Astrocyte (in vitro differentiated cells and primary cell): Measurements from ENCODE around the gene MAPKAPK2. TPM values are rescaled to one million over a fixed set of nuclear protein-coding genes. Genes with fewer than 3 reads are reported as not detected.

Experiments
- DNase-seq: peaks from one replicate; pipeline ENCODE4 v3.0.0-alpha.2; 2010; ENCODE audit warnings: low read depth
- FAIRE-seq: peaks from 2 replicates; lab custom pipeline; 2011; peaks lifted over from hg19 to GRCh38; lab: Jason Lieb, UNC
- H2AFZ ChIP-seq: 2 replicates; pipeline ENCODE4 v1.6.0; 2012; ENCODE audit warnings: low read depth, low read length, inconsistent platforms
- H3K27ac ChIP-seq: 2 replicates; pipeline ENCODE4 v1.5.1; 2011; ENCODE audit warnings: low read depth, low read length, inconsistent platforms
- H3K27me3 ChIP-seq: 2 replicates; pipeline ENCODE4 v1.6.0; 2011; ENCODE audit warnings: low read length, inconsistent platforms; ENCODE audit not compliant: insufficient read depth
- H3K36me3 ChIP-seq: 2 replicates; pipeline ENCODE4 v1.5.1; 2011; ENCODE audit warnings: low read length, inconsistent platforms; ENCODE audit not compliant: insufficient read depth
- H3K4me1 ChIP-seq: 2 replicates; pipeline ENCODE4 v1.5.1; 2011; ENCODE audit warnings: low read length, inconsistent platforms; ENCODE audit not compliant: insufficient read depth
- H3K4me2 ChIP-seq: 2 replicates; pipeline ENCODE4 v1.6.0; 2012; ENCODE audit warnings: low read length, inconsistent platforms
- H3K4me3 ChIP-seq: 2 replicates; pipeline ENCODE4 v1.5.1; 2011; ENCODE audit warnings: low read depth, mild to moderate bottlenecking, low read length, inconsistent platforms; ENCODE audit not compliant: insufficient read depth
- H3K79me2 ChIP-seq: 2 replicates; pipeline ENCODE4 v1.6.0; 2012; ENCODE audit warnings: mild to moderate bottlenecking, low read length, inconsistent platforms; ENCODE audit not compliant: insufficient read depth
- H3K9ac ChIP-seq: 2 replicates; pipeline ENCODE4 v1.6.0; 2012; ENCODE audit warnings: mild to moderate bottlenecking, low read length, inconsistent platforms
- H3K9me3 ChIP-seq: 2 replicates; pipeline ENCODE4 v1.5.1; 2012; ENCODE audit warnings: low read depth, mild to moderate bottlenecking, low read length, inconsistent platforms; ENCODE audit not compliant: insufficient read depth
- H4K20me1 ChIP-seq: 2 replicates; pipeline ENCODE4 v1.6.0; 2012; ENCODE audit warnings: low read length, inconsistent platforms; ENCODE audit not compliant: insufficient read depth
- H3K27ac Mint-ChIP-seq: one replicate; pipeline ENCODE4 v1.8.0; 2021; ENCODE audit warnings: mild to moderate bottlenecking, mixed read lengths; ENCODE audit not compliant: unreplicated experiment
- H3K27me3 Mint-ChIP-seq: one replicate; pipeline ENCODE4 v1.8.0; 2021; ENCODE audit warnings: low read depth, mixed read lengths; ENCODE audit not compliant: unreplicated experiment
- H3K36me3 Mint-ChIP-seq: one replicate; pipeline ENCODE4 v1.8.0; 2021; ENCODE audit warnings: low read depth, mixed read lengths; ENCODE audit not compliant: unreplicated experiment
- H3K4me1 Mint-ChIP-seq: one replicate; pipeline ENCODE4 v1.8.0; 2021; ENCODE audit warnings: low read depth, mixed read lengths; ENCODE audit not compliant: unreplicated experiment
- H3K4me3 Mint-ChIP-seq: one replicate; pipeline ENCODE4 v1.8.0; 2021; ENCODE audit warnings: mild to moderate bottlenecking, moderate library complexity, mixed read lengths; ENCODE audit not compliant: unreplicated experiment
- H3K9me3 Mint-ChIP-seq: one replicate; pipeline ENCODE4 v1.8.0; 2021; ENCODE audit warnings: mild to moderate bottlenecking, mixed read lengths; ENCODE audit not compliant: unreplicated experiment
- CTCF ChIP-seq: IDR thresholded peaks from 2 replicates; pipeline ENCODE4 v1.5.1; 2011; ENCODE audit warnings: low read depth, mild to moderate bottlenecking, inconsistent platforms, low read length, moderate library complexity; ENCODE audit not compliant: insufficient read depth
- EZH2 ChIP-seq: IDR thresholded peaks from 2 replicates; pipeline ENCODE4 v1.6.1; 2012; ENCODE audit warnings: mild to moderate bottlenecking, low read length, inconsistent platforms; ENCODE audit not compliant: insufficient read depth
- total RNA-seq: library from RNA; stranded (reverse); gene quantifications from 2 replicates; pipeline ENCODE4 v1.2.1, GENCODE V29; 2021

Gene MAPKAPK2
- total RNA-seq, 1 donor from 2014 or later = 108 TPM

- H3K27ac ChIP-seq = no peak overlapping the region
- peaks cover 18% of the 10 kb centered on the region for H3K4me1 Mint-ChIP-seq
- H3K36me3 Mint-ChIP-seq = peaks cover 26% of the 10 kb centered on the region
- no peak overlapping the region for H3K4me2 ChIP-seq
- peaks cover 2% of the 10 kb centered on the region for H3K9me3 Mint-ChIP-seq
- H3K9me3 ChIP-seq = no peaks in the 10 kb centered on the region
- H3K36me3 ChIP-seq = peaks cover 22% of the 10 kb centered on the region
- peaks cover 12% of the 10 kb centered on the region for H3K4me1 ChIP-seq
- H3K27me3 Mint-ChIP-seq = no peaks in the 10 kb centered on the region
- DNase-seq (peak; percentile 29), FAIRE-seq (no peak)
- no peak overlapping the region for H3K4me3 Mint-ChIP-seq
- H4K20me1 ChIP-seq = peaks cover 81% of the 10 kb centered on the region
- no peak overlapping the region for H3K27ac Mint-ChIP-seq
- H3K79me2 ChIP-seq = no peaks in the 10 kb centered on the region
- H3K27me3 ChIP-seq = no peaks in the 10 kb centered on the region
- no peak overlapping the region for H3K9ac ChIP-seq
- TF ChIP-seq EZH2 (no peak), CTCF (no peak)
- no peak overlapping the region for H3K4me3 ChIP-seq
- H2AFZ ChIP-seq = no peak overlapping the region
These were observed 50.9 kb downstream of the MAPKAPK2 start for GRCh38 chr1:206735553-206736031.

- TF ChIP-seq CTCF (no peak), EZH2 (no peak)
- FAIRE-seq (no peak), DNase-seq (no peak)
- Histone ChIP-seq H3K27ac (no peak overlapping the region), H4K20me1 (peaks cover 66% of the 10 kb centered on the region), H3K4me2 (no peak overlapping the region), H3K9ac (no peak overlapping the region), H3K27me3 (no peaks in the 10 kb centered on the region), H3K79me2 (no peaks in the 10 kb centered on the region), H3K4me1 (peaks cover 12% of the 10 kb centered on the region), H3K4me3 (no peak overlapping the region), H3K36me3 (peaks cover 8% of the 10 kb centered on the region), H2AFZ (no peak overlapping the region), H3K9me3 (no peaks in the 10 kb centered on the region)
- no peak overlapping the region for H3K4me3 Mint-ChIP-seq
- peaks cover 28% of the 10 kb centered on the region for H3K36me3 Mint-ChIP-seq
- H3K27me3 Mint-ChIP-seq = peaks cover 2% of the 10 kb centered on the region
- H3K9me3 Mint-ChIP-seq = peaks cover 2% of the 10 kb centered on the region
- H3K4me1 Mint-ChIP-seq = peaks cover 18% of the 10 kb centered on the region
- H3K27ac Mint-ChIP-seq = no peak overlapping the region
These were observed 52.4 kb downstream of the MAPKAPK2 start for GRCh38 chr1:206736878-206737728.
